Hepatocyte (in vitro differentiated cells): ENCODE results near the gene CFAP221. TPM values are rescaled to one million over a fixed set of nuclear protein-coding genes. Genes with fewer than 3 reads are reported as not detected.

ENCODE experiments used
- DNase-seq: peaks from one replicate; pipeline ENCODE4 v3.0.0-alpha.2; 2016; ENCODE audit warnings: low spot score
- H2AFZ ChIP-seq: fragments of 200-600 bp; sonication (generic); 2 replicates; pipeline ENCODE4 v1.6.0; 2016; ENCODE audit warnings: antibody characterized with exemption, mild to moderate bottlenecking
- H3K27ac ChIP-seq: fragments of 200-600 bp; sonication (generic); 2 replicates; pipeline ENCODE4 v1.5.1; 2016; ENCODE audit warnings: mild to moderate bottlenecking
- H3K27me3 ChIP-seq: fragments of 200-600 bp; sonication (generic); 2 replicates; pipeline ENCODE4 v1.6.1; 2016
- H3K36me3 ChIP-seq: fragments of 200-600 bp; sonication (generic); replicated peaks from 2 replicates; pipeline ENCODE4 v1.5.1; 2016; ENCODE audit warnings: low read depth; ENCODE audit not compliant: insufficient read depth
- H3K4me1 ChIP-seq: fragments of 200-600 bp; sonication (generic); 2 replicates; pipeline ENCODE4 v1.5.1; 2016; ENCODE audit warnings: mild to moderate bottlenecking, moderate library complexity; ENCODE audit not compliant: insufficient read depth
- H3K4me2 ChIP-seq: fragments of 200-600 bp; sonication (generic); 2 replicates; pipeline ENCODE4 v1.6.0; 2016
- H3K4me3 ChIP-seq: fragments of 200-600 bp; sonication (generic); 2 replicates; pipeline ENCODE4 v1.5.1; 2016; ENCODE audit warnings: mild to moderate bottlenecking
- H3K79me2 ChIP-seq: fragments of 200-600 bp; sonication (generic); 2 replicates; pipeline ENCODE4 v1.6.0; 2017; ENCODE audit warnings: mild to moderate bottlenecking
- H3K9me2 ChIP-seq: fragments of 200-600 bp; sonication (generic); replicated peaks from 2 replicates; pipeline ENCODE4 v1.6.0; 2017; ENCODE audit warnings: mild to moderate bottlenecking; ENCODE audit not compliant: insufficient read depth
- H3K9me3 ChIP-seq: fragments of 200-600 bp; sonication (generic); 2 replicates; pipeline ENCODE4 v1.5.1; 2016; ENCODE audit warnings: low read depth, mild to moderate bottlenecking
- H4K20me1 ChIP-seq: fragments of 200-600 bp; sonication (generic); 2 replicates; pipeline ENCODE4 v1.6.0; 2016; ENCODE audit warnings: mild to moderate bottlenecking; ENCODE audit not compliant: insufficient read depth, poor library complexity, severe bottlenecking
- EZH2 ChIP-seq: fragments of 200-600 bp; sonication (generic); IDR thresholded peaks from 2 replicates; pipeline ENCODE4 v1.6.1; 2016; ENCODE audit warnings: antibody characterized with exemption, mild to moderate bottlenecking, borderline replicate concordance
- EZH2phosphoT487 ChIP-seq: fragments of 200-600 bp; sonication (generic); IDR thresholded peaks from one replicate; pipeline ENCODE4 v1.6.1; 2018; ENCODE audit warnings: antibody characterized with exemption, mild to moderate bottlenecking, low read depth, moderate library complexity; ENCODE audit not compliant: unreplicated experiment, severe bottlenecking
- WGBS: methylation state at CpG from one replicate; pipeline ENCODE4 v1.1.6; 2016; ENCODE audit warnings: low lambda C conversion rate; ENCODE audit errors: missing lambda C conversion rate; 5-methylcytosine and 5-hydroxymethylcytosine counted together
- polyA plus RNA-seq: library from polyadenylated mRNA; unstranded; fragments of >200 nt; fragmentation: Nextera tagmentation; extraction: Ambion mirVana; gene quantifications from 2 replicates; pipeline ENCODE4 v1.2.1, GENCODE V29; 2016
- total RNA-seq: library from RNA; depleted of rRNA; stranded (reverse); fragments of >200 nt; gene quantifications from 2 replicates; pipeline ENCODE4 v1.2.3, GENCODE V29; 2014
- TF ChIP-seq, protein P1 (sequence below): fragments of 200-600 bp; sonication (generic); IDR thresholded peaks from 2 replicates; pipeline ENCODE4 v1.5.1; 2016; ENCODE audit warnings: antibody characterized with exemption, mild to moderate bottlenecking; ENCODE audit not compliant: poor library complexity

CFAP221 gene
- total and polyA plus RNA-seq, 2 experiments from 2014 or later: 3.3 to 3.4 TPM

DNA sequence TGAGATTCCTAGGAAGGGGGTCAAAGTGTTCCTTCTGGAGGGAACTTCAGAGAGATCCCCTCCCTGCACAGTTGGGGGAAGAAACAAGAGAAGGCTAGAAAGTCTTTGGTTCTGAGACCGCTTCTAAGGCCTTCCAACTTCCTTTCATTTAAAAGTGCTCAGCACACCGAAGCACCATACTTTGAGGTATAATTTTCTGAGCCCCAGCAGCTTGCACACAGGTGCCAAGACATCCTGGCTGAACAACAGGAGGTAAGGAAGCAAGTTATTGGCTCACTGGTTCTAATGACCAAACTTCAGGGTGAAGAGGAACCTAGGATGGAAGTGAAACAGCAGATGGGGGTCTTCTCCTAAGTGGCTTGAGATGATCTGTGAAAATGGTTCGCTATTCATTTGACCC, 154.0 kb downstream of the CFAP221 start:
- H3K4me2 ChIP-seq: no peak overlapping the region
- no peaks in the 10 kb centered on the region for H3K36me3 ChIP-seq
- H3K4me3 ChIP-seq: no peak overlapping the region
- H4K20me1 ChIP-seq: no peaks in the 10 kb centered on the region
- no peaks in the 10 kb centered on the region for H3K9me2 ChIP-seq
- H3K9me3 ChIP-seq: no peaks in the 10 kb centered on the region
- WGBS: 98% methylated on average over 3 of the region's 3 CpGs
- TF ChIP-seq EZH2phosphoT487 (no peak), EZH2 (no peak)
- TF ChIP-seq, protein P1, sequence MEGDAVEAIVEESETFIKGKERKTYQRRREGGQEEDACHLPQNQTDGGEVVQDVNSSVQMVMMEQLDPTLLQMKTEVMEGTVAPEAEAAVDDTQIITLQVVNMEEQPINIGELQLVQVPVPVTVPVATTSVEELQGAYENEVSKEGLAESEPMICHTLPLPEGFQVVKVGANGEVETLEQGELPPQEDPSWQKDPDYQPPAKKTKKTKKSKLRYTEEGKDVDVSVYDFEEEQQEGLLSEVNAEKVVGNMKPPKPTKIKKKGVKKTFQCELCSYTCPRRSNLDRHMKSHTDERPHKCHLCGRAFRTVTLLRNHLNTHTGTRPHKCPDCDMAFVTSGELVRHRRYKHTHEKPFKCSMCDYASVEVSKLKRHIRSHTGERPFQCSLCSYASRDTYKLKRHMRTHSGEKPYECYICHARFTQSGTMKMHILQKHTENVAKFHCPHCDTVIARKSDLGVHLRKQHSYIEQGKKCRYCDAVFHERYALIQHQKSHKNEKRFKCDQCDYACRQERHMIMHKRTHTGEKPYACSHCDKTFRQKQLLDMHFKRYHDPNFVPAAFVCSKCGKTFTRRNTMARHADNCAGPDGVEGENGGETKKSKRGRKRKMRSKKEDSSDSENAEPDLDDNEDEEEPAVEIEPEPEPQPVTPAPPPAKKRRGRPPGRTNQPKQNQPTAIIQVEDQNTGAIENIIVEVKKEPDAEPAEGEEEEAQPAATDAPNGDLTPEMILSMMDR: no peak
- peaks cover 22% of the 10 kb centered on the region for H3K4me1 ChIP-seq
- no peak overlapping the region for H3K27ac ChIP-seq
- DNase-seq: no peak
- H3K79me2 ChIP-seq: no peaks in the 10 kb centered on the region
- H3K27me3 ChIP-seq: no peaks in the 10 kb centered on the region
- H2AFZ ChIP-seq: no peak overlapping the region

DNA sequence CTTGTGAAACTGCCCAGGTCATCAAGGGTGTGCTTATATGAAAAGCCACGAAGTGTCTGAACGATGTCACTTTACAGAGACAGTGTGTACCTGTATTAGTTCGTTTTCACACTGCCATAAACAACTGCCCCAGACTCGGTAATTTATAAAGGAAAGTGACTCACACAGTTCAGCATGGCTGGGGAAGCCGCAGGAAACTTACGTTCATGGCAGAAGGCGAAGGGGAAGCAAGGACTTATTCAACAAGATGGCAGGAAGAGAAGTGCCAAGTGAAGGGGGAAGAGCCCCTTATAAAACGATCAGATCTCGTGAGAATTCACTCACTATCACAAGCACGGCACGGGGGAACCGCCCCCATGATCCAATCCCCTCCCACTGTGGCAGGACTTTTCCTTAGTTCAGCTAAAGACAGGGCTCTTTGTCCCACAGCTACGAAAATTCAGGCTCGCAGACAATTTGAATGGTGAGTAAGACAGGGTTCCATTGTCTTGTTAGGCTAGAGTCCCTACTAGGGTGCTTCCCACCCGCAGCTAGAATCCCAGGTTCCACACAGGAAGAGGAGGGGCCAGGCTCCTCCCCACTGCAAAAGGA, 154.9 kb downstream of the CFAP221 start:
- H4K20me1 ChIP-seq: no peaks in the 10 kb centered on the region
- no peak for DNase-seq
- TF ChIP-seq EZH2 (no peak), EZH2phosphoT487 (no peak)
- TF ChIP-seq, protein P1: no peak
- H3K79me2 ChIP-seq: no peaks in the 10 kb centered on the region
- no peak overlapping the region for H3K4me2 ChIP-seq
- no peaks in the 10 kb centered on the region for H3K9me3 ChIP-seq
- no peaks in the 10 kb centered on the region for H3K27me3 ChIP-seq
- H3K4me1 ChIP-seq: peaks cover 22% of the 10 kb centered on the region
- no peaks in the 10 kb centered on the region for H3K9me2 ChIP-seq
- WGBS: 69% methylated on average over 15 of the region's 15 CpGs
- H3K27ac ChIP-seq: no peak overlapping the region
- H2AFZ ChIP-seq: no peak overlapping the region
- no peaks in the 10 kb centered on the region for H3K36me3 ChIP-seq
- H3K4me3 ChIP-seq: no peak overlapping the region

DNA sequence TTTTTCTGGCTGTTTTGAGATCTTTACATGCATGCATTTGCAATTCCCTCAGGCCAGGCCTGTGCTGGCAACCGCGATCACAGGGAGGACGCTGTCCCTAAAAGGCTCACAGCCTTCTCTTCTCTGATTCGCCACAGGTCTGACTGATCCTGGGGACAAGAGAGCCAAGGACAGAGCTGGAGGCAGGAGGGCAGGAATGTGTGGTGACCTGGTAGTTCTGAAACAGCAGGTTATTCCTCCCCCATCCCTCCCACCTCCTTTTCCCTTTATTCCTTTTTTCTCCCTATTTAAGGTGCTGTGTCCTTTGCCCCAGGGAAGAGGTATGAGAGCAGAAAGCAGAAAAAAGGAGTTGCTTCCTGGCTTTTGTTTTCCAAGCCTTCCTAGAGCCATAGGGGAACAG, 156.6 kb downstream of the CFAP221 start:
- Histone ChIP-seq H3K4me2 (no peak overlapping the region), H3K9me3 (no peaks in the 10 kb centered on the region), H3K36me3 (no peaks in the 10 kb centered on the region), H2AFZ (no peak overlapping the region), H3K27me3 (no peaks in the 10 kb centered on the region), H4K20me1 (no peaks in the 10 kb centered on the region), H3K27ac (no peak overlapping the region), H3K9me2 (no peaks in the 10 kb centered on the region), H3K4me3 (no peak overlapping the region), H3K79me2 (no peaks in the 10 kb centered on the region), H3K4me1 (peaks cover 6% of the 10 kb centered on the region)
- DNase-seq: no peak
- WGBS: 66% methylated on average over 4 of the region's 4 CpGs
- TF ChIP-seq, protein P1: no peak
- TF ChIP-seq EZH2 (no peak), EZH2phosphoT487 (no peak)

DNA sequence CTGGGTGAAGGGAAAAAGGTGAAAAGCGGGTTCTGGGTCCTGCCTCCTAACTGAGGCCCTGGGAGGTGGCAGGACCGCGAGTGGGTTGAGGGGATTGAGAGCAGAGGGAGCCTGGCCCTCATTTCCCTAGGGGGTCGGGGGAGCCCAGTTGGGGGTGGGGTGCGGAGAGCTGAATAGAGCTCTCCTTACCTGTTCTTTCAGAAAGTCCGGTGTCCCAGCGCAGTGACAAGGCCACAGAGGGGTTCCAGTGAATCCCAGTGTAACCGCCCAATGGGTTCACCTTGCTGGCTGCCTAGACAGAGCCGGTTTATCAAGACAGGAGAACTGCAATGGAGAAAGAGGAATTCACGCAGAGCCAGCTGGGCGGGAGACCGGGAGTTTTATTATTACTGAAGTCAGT, 157.1 kb downstream of the CFAP221 start:
- Histone ChIP-seq H3K4me2 (no peak overlapping the region), H2AFZ (no peak overlapping the region), H3K79me2 (no peaks in the 10 kb centered on the region), H3K36me3 (no peaks in the 10 kb centered on the region), H3K9me2 (no peaks in the 10 kb centered on the region), H3K4me3 (no peak overlapping the region), H3K4me1 (peaks cover 6% of the 10 kb centered on the region), H3K9me3 (no peaks in the 10 kb centered on the region), H3K27me3 (no peaks in the 10 kb centered on the region), H4K20me1 (no peaks in the 10 kb centered on the region), H3K27ac (no peak overlapping the region)
- 58% methylated on average over 12 of the region's 12 CpGs for WGBS
- TF ChIP-seq EZH2phosphoT487: no peak
- no peak for TF ChIP-seq EZH2
- TF ChIP-seq, protein P1: no peak
- no peak for DNase-seq
